Measurements from ENCODE around the gene BAZ1B. TPM values are rescaled to one million over a fixed set of nuclear protein-coding genes. Genes with fewer than 3 reads are reported as not detected.

BAZ1B gene
- total and polyA plus RNA-seq, 9 of the 15 experiments (the other 6 are each of a cell fraction or from before 2014, with no cell fraction given) = 15.0 to 134 (median 79.5) TPM

DNA sequence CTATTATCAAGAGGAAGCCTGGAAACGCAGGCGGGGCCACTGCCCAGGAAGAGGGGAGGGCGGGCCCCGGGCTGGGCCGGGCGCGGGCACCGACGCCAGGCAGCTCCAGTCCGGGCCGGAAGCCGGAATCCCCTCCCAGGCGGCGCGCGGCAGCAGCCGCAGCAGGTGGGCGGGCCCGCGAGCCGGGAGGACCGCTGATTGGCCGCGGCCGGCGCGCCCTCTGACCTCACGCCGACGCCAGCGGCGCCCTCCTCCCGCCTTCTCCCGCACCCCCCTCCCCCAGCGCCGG lies 35.0 kb upstream of the BAZ1B start (continued):
- TF ChIP-seq, protein P1, sequence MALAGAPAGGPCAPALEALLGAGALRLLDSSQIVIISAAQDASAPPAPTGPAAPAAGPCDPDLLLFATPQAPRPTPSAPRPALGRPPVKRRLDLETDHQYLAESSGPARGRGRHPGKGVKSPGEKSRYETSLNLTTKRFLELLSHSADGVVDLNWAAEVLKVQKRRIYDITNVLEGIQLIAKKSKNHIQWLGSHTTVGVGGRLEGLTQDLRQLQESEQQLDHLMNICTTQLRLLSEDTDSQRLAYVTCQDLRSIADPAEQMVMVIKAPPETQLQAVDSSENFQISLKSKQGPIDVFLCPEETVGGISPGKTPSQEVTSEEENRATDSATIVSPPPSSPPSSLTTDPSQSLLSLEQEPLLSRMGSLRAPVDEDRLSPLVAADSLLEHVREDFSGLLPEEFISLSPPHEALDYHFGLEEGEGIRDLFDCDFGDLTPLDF (CRISPR knock-in tag; IDR thresholded peaks at IDR 0.05) = 0 out of 2 replicates have a peak, but pooled peaks have one; percentile 7
- TF ChIP-seq STAT6 (CRISPR knock-in tag; IDR thresholded peaks at IDR 0.05) (no peak), RBM25 (IDR thresholded peaks at IDR 0.05; ENCODE audit: low read depth, low read length, severe bottlenecking) (peak; percentile 95), XRCC4 (IDR thresholded peaks at IDR 0.05; ENCODE audit: extremely low read depth, insufficient read depth, insufficient read length) (no peak), ZBED1 (IDR thresholded peaks at IDR 0.05) (no peak), MAZ (CRISPR knock-in tag; conservative IDR thresholded peaks at IDR 0.05 in 1 of 2, IDR thresholded peaks at IDR 0.05 in 1 of 2) (peak in 1 of 2 experiments; percentile 89; a peak in 2 of 4 replicates), GABPA (tag; conservative IDR thresholded peaks at IDR 0.05; ENCODE audit: low read depth) (peak; percentile 90), JUND (IDR thresholded peaks at IDR 0.05; ENCODE audit: borderline replicate concordance, low read depth, low read length) (0 out of 2 replicates have a peak, but pooled peaks have one; percentile 2), JUND (tag; IDR thresholded peaks at IDR 0.05; ENCODE audit: borderline replicate concordance, low read depth, low read length) (peak; percentile 46; the same call in 1 of the 3 replicates), EHMT2 (IDR thresholded peaks at IDR 0.05) (no peak), HCFC1 (IDR thresholded peaks at IDR 0.05; ENCODE audit: low read depth, low read length) (peak; percentile 62), FOS (IDR thresholded peaks at IDR 0.05; ENCODE audit: extremely low read depth, insufficient read length) (peak; percentile 47), ZNF408 (CRISPR knock-in tag; IDR thresholded peaks at IDR 0.05; ENCODE audit: low read depth) (no peak), CCNT2 (IDR thresholded peaks at IDR 0.05; ENCODE audit: borderline replicate concordance, extremely low read depth, insufficient read length, low read depth, low read length) (peak; percentile 88), SMAD2 (IDR thresholded peaks at IDR 0.05; ENCODE audit: low read depth, low read length) (no peak), CTBP1 (IDR thresholded peaks at IDR 0.05; ENCODE audit: borderline replicate concordance) (peak; percentile 79), NFE2L1 (tag; IDR thresholded peaks at IDR 0.05; ENCODE audit: borderline replicate concordance, low read depth) (no peak)
- TF ChIP-seq, protein P2, sequence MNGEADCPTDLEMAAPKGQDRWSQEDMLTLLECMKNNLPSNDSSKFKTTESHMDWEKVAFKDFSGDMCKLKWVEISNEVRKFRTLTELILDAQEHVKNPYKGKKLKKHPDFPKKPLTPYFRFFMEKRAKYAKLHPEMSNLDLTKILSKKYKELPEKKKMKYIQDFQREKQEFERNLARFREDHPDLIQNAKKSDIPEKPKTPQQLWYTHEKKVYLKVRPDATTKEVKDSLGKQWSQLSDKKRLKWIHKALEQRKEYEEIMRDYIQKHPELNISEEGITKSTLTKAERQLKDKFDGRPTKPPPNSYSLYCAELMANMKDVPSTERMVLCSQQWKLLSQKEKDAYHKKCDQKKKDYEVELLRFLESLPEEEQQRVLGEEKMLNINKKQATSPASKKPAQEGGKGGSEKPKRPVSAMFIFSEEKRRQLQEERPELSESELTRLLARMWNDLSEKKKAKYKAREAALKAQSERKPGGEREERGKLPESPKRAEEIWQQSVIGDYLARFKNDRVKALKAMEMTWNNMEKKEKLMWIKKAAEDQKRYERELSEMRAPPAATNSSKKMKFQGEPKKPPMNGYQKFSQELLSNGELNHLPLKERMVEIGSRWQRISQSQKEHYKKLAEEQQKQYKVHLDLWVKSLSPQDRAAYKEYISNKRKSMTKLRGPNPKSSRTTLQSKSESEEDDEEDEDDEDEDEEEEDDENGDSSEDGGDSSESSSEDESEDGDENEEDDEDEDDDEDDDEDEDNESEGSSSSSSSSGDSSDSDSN (IDR thresholded peaks at IDR 0.05; ENCODE audit: borderline replicate concordance in 1 of 2, low read depth in 2 of 2, low read length in 2 of 2) = 0 out of 4 replicates have a peak, but pooled peaks of 1 of the 2 experiments have one; percentile 52
- TF ChIP-seq, protein P3, sequence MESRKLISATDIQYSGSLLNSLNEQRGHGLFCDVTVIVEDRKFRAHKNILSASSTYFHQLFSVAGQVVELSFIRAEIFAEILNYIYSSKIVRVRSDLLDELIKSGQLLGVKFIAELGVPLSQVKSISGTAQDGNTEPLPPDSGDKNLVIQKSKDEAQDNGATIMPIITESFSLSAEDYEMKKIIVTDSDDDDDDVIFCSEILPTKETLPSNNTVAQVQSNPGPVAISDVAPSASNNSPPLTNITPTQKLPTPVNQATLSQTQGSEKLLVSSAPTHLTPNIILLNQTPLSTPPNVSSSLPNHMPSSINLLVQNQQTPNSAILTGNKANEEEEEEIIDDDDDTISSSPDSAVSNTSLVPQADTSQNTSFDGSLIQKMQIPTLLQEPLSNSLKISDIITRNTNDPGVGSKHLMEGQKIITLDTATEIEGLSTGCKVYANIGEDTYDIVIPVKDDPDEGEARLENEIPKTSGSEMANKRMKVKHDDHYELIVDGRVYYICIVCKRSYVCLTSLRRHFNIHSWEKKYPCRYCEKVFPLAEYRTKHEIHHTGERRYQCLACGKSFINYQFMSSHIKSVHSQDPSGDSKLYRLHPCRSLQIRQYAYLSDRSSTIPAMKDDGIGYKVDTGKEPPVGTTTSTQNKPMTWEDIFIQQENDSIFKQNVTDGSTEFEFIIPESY (CRISPR knock-in tag; IDR thresholded peaks at IDR 0.05) = no peak
